ENCODE results near the gene ARHGEF17. TPM values are rescaled to one million over a fixed set of nuclear protein-coding genes. Genes with fewer than 3 reads are reported as not detected.

Gene ARHGEF17
- total RNA-seq, 1 experiment from 2014 or later: 22.3 TPM

DNA sequence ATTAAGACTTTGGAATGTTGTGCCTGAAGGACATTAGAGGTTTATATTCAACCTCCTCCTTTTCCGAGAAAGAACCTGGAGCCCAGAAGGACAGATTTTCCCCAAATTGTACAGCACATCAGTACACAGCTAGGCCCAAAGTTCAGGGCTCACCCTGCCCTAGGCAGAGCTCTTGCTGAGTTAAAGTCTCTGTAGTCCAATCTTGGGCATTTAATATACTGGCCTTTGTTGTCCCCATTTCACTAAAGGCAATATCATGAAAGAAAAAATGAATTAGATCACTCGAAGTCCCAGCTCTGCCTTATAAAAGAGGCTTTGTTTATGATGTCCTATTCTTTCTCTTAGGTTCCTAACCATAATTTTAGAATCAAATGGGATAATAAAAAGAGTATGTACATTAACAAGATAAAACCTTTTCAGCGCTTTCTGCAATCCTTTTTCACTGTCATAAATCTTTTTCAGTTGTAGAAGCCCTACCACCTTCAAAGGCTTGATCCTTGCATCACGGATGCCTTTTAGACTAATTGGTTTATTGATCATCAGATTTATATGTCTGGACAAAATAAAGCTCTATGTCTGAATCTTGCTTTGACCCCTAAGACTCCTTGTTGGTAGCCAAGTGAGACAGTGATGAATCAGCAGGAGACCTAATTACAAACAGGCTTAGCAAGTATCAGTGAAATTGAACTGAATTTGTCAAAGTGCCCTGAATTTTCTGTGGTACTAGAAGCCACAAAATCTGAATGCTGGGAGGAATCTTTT, 108.0 kb downstream of the ARHGEF17 start:
- Mint-ChIP-seq H3K36me3 (ENCODE audit: insufficient read depth, unreplicated experiment) (no peaks in the 10 kb centered on the region), H3K4me3 (ENCODE audit: low read depth, unreplicated experiment) (no peak overlapping the region), H3K9me3 (ENCODE audit: low read depth, unreplicated experiment) (no peaks in the 10 kb centered on the region), H3K4me1 (ENCODE audit: low read depth, unreplicated experiment) (no peaks in the 10 kb centered on the region), H3K27me3 (ENCODE audit: unreplicated experiment) (no peaks in the 10 kb centered on the region), H3K27ac (ENCODE audit: unreplicated experiment) (no peak overlapping the region)
- CTCF ChIA-PET: no interaction called here
- TF ChIP-seq, protein P1, sequence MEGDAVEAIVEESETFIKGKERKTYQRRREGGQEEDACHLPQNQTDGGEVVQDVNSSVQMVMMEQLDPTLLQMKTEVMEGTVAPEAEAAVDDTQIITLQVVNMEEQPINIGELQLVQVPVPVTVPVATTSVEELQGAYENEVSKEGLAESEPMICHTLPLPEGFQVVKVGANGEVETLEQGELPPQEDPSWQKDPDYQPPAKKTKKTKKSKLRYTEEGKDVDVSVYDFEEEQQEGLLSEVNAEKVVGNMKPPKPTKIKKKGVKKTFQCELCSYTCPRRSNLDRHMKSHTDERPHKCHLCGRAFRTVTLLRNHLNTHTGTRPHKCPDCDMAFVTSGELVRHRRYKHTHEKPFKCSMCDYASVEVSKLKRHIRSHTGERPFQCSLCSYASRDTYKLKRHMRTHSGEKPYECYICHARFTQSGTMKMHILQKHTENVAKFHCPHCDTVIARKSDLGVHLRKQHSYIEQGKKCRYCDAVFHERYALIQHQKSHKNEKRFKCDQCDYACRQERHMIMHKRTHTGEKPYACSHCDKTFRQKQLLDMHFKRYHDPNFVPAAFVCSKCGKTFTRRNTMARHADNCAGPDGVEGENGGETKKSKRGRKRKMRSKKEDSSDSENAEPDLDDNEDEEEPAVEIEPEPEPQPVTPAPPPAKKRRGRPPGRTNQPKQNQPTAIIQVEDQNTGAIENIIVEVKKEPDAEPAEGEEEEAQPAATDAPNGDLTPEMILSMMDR (IDR thresholded peaks at IDR 0.05; ENCODE audit: unreplicated experiment): no peak
- no TSS peak for BruUV-seq (replicated peaks)
- intact Hi-C loops (cut with micrococcal nuclease; ENCODE audit: unreplicated experiment): no loop called here
- no peak for DNase-seq

DNA sequence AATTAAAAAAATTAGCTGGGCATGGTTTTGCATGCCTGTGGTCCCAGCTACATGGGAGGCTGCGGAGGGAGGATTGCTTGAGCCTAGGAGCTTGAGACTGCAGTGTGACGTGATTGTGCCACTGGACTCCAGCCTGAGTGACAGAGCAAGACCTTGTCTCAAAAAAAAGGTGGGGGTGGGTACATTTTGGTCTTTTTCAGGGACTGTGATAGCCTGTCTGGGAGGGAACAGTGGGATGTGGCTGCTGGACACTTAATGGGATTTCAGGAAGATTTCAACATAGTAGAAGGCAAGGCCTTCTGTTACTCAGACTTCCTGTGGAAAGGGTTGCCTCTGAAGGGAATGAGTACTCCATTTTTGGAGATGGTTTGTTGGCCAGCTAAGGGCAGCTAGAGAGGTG, 108.7 kb downstream of the ARHGEF17 start:
- TF ChIP-seq, protein P1 (IDR thresholded peaks at IDR 0.05; ENCODE audit: unreplicated experiment): no peak
- no TSS peak for BruUV-seq (replicated peaks)
- CTCF ChIA-PET: interaction anchor here (0.7 kb wide), 1 partner anchor 13 kb away, joined by 3 read pairs; no protein-coding TSS in a partner anchor
- Mint-ChIP-seq H3K36me3 (ENCODE audit: insufficient read depth, unreplicated experiment) (no peaks in the 10 kb centered on the region), H3K4me3 (ENCODE audit: low read depth, unreplicated experiment) (no peak overlapping the region), H3K27ac (ENCODE audit: unreplicated experiment) (no peak overlapping the region), H3K4me1 (ENCODE audit: low read depth, unreplicated experiment) (no peaks in the 10 kb centered on the region), H3K9me3 (ENCODE audit: low read depth, unreplicated experiment) (no peaks in the 10 kb centered on the region), H3K27me3 (ENCODE audit: unreplicated experiment) (no peaks in the 10 kb centered on the region)
- DNase-seq: no peak
- intact Hi-C loops (cut with micrococcal nuclease; ENCODE audit: unreplicated experiment): no loop called here

Other genes with a start within 250 kb of the ARHGEF17 start
- gene FCHSD2, start 166.0 kb upstream of the ARHGEF17 start, total RNA-seq (2022): 16.2 and 16.4 TPM in 2 replicates
- 1.6 and 2.3 TPM in 2 replicates for gene P2RY2, start 90.0 kb upstream of the ARHGEF17 start, total RNA-seq (2022)
- gene P2RY6, start 35.9 kb upstream of the ARHGEF17 start, total RNA-seq (2022): 0.42 TPM in 1 of 2 replicates, not detected in the other
- gene RELT, start 68.1 kb downstream of the ARHGEF17 start, total RNA-seq (2022): 11.8 and 12.2 TPM in 2 replicates

All from Calu3 (cell line).